IMR-90 (cell line): ENCODE results near the gene DIRAS3. TPM values are rescaled to one million over a fixed set of nuclear protein-coding genes. Genes with fewer than 3 reads are reported as not detected.

Experiments
- ATAC-seq: fragments of 200-7000 bp; cut with Tn5 transposase; 2 replicates; pipeline ENCODE4 v1.9.1; 2020; ENCODE audit warnings: low read depth, mild to moderate bottlenecking, moderate library complexity
- BruUV-seq: library from RNA; stranded (reverse); fragments of 400-500 nt; replicated peaks from 2 replicates; lab custom pipeline; 2021; lab: Mats Ljungman, UMichigan
- CTCF ChIA-PET: fragments of 300-600 bp; formaldehyde crosslinking; extraction: SDS; loops from one replicate; lab custom pipeline; 2021; ENCODE audit warnings: antibody characterized with exemption; lab: Yijun Ruan, JAX
- POLR2A ChIA-PET: fragments of 300-600 bp; sonication (Branson Sonifier 250); formaldehyde crosslinking; loops from one replicate; lab custom pipeline; 2022; ENCODE audit warnings: antibody characterized with exemption; ENCODE audit not compliant: unreplicated experiment; lab: Charles Lee
- DNase-seq: peaks from one replicate; pipeline ENCODE4 v3.0.0; 2013
- H2AFZ ChIP-seq: replicated peaks from 2 replicates; pipeline ENCODE3; 2013; ENCODE audit warnings: low read length, mild to moderate bottlenecking; ENCODE audit not compliant: poor library complexity
- H2AK5ac ChIP-seq: 2 replicates; pipeline ENCODE4 v1.6.1; 2013; ENCODE audit warnings: low read depth, low read length, inconsistent platforms
- H2AK9ac ChIP-seq: replicated peaks from 2 replicates; pipeline ENCODE3; 2013; ENCODE audit warnings: mild to moderate bottlenecking, low read depth, low read length, moderate library complexity; ENCODE audit not compliant: poor library complexity
- H2BK120ac ChIP-seq: 2 replicates; pipeline ENCODE4 v1.6.1; 2013; ENCODE audit warnings: low read depth, low read length, inconsistent platforms
- H2BK15ac ChIP-seq: 3 replicates; pipeline ENCODE4 v1.6.1; 2013; ENCODE audit warnings: low read depth, low read length, inconsistent platforms
- H2BK20ac ChIP-seq: 2 replicates; pipeline ENCODE4 v1.6.1; 2013; ENCODE audit warnings: low read depth, mild to moderate bottlenecking, inconsistent platforms, low read length, moderate library complexity
- H2BK5ac ChIP-seq: 2 replicates; pipeline ENCODE4 v1.6.1; 2013; ENCODE audit warnings: mild to moderate bottlenecking, low read depth, low read length, inconsistent platforms; ENCODE audit not compliant: poor library complexity, severe bottlenecking
- H3K14ac ChIP-seq: replicated peaks from 2 replicates; pipeline ENCODE4 v1.6.1; 2013; ENCODE audit warnings: low read depth, low read length, inconsistent platforms
- H3K18ac ChIP-seq: 2 replicates; pipeline ENCODE4 v1.6.1; 2013; ENCODE audit warnings: low read depth, low read length, control low read depth
- H3K23ac ChIP-seq: 2 replicates; pipeline ENCODE4 v1.6.1; 2013; ENCODE audit warnings: low read depth, low read length, inconsistent platforms
- H3K27ac ChIP-seq: 2 replicates; pipeline ENCODE4 v1.5.1; 2013; ENCODE audit warnings: mild to moderate bottlenecking, control low read depth, low read length; ENCODE audit not compliant: insufficient read depth
- H3K27me3 ChIP-seq: 2 replicates; pipeline ENCODE4 v1.6.1; 2013; ENCODE audit warnings: low read length; ENCODE audit not compliant: control insufficient read depth, insufficient read depth
- H3K36me3 ChIP-seq: 2 replicates; pipeline ENCODE4 v1.6.1; 2013; ENCODE audit warnings: low read length, mixed read lengths; ENCODE audit not compliant: control insufficient read depth, insufficient read depth
- H3K4ac ChIP-seq: 2 replicates; pipeline ENCODE4 v1.6.1; 2013; ENCODE audit warnings: low read depth, low read length, inconsistent platforms
- H3K4me1 ChIP-seq: 2 replicates; pipeline ENCODE4 v1.6.1; 2013; ENCODE audit warnings: low read length, mixed read lengths; ENCODE audit not compliant: control insufficient read depth, insufficient read depth
- H3K4me2 ChIP-seq: 2 replicates; pipeline ENCODE4 v1.6.1; 2013; ENCODE audit warnings: low read depth, mild to moderate bottlenecking, control low read depth, low read length, moderate library complexity
- H3K4me3 ChIP-seq: 2 replicates; pipeline ENCODE4 v1.5.1; 2013; ENCODE audit warnings: low read depth, mild to moderate bottlenecking, control low read depth, low read length, moderate library complexity; ENCODE audit not compliant: insufficient read depth
- H3K56ac ChIP-seq: 2 replicates; pipeline ENCODE4 v1.6.1; 2013; ENCODE audit warnings: low read length, inconsistent platforms; ENCODE audit not compliant: insufficient read depth; ENCODE audit errors: extremely low read depth
- H3K79me1 ChIP-seq, 2 experiments: 2 replicates each; pipeline ENCODE4 v1.6.1; 2013; ENCODE audit warnings: low read length in 2 of 2, inconsistent platforms in 1 of 2, low read depth in 1 of 2
- H3K9ac ChIP-seq: 2 replicates; pipeline ENCODE4 v1.6.1; 2013; ENCODE audit warnings: low read depth, low read length, control low read depth
- H3K9me1 ChIP-seq: 2 replicates; pipeline ENCODE4 v1.6.1; 2013; ENCODE audit warnings: low read length, inconsistent platforms; ENCODE audit not compliant: insufficient read depth
- H3K9me3 ChIP-seq: 2 replicates; pipeline ENCODE4 v1.6.1; 2013; ENCODE audit warnings: low read length; ENCODE audit not compliant: control insufficient read depth, insufficient read depth
- H4K20me1 ChIP-seq: 2 replicates; pipeline ENCODE4 v1.6.1; 2013; ENCODE audit warnings: low read length, inconsistent platforms; ENCODE audit not compliant: insufficient read depth
- H4K5ac ChIP-seq: 2 replicates; pipeline ENCODE4 v1.6.1; 2013; ENCODE audit warnings: mild to moderate bottlenecking, low read depth, low read length, control low read depth
- H4K8ac ChIP-seq, 2 experiments: 2 replicates each; pipeline ENCODE4 v1.6.1; 2013; ENCODE audit warnings: low read depth in 2 of 2, low read length in 2 of 2, control low read depth in 1 of 2, inconsistent platforms in 1 of 2
- H4K91ac ChIP-seq: 2 replicates; pipeline ENCODE4 v1.6.1; 2013; ENCODE audit warnings: low read depth, low read length, inconsistent platforms; ENCODE audit not compliant: insufficient read depth
- ELK1 ChIP-seq: fragments of 150-350 bp; IDR thresholded peaks from 2 replicates; pipeline ENCODE4 v1.6.1; 2016; ENCODE audit warnings: low read depth, mild to moderate bottlenecking, low read length, moderate library complexity, borderline replicate concordance
- FOS ChIP-seq: fragments of 150-350 bp; IDR thresholded peaks from 2 replicates; pipeline ENCODE4 v1.6.1; 2016; ENCODE audit warnings: low read depth, low read length
- MAZ ChIP-seq: IDR thresholded peaks from 2 replicates; pipeline ENCODE4 v1.6.1; 2012; ENCODE audit warnings: low read depth, mild to moderate bottlenecking, low read length, improper control_type of control experiment, moderate library complexity, borderline replicate concordance
- MXI1 ChIP-seq: IDR thresholded peaks from 2 replicates; pipeline ENCODE4 v1.6.1; 2012; ENCODE audit warnings: low read depth, mild to moderate bottlenecking, low read length, moderate library complexity, borderline replicate concordance
- RCOR1 ChIP-seq: IDR thresholded peaks from 2 replicates; pipeline ENCODE4 v1.6.1; 2012; ENCODE audit warnings: mild to moderate bottlenecking, low read length, improper control_type of control experiment; ENCODE audit not compliant: insufficient replicate concordance
- RFX5 ChIP-seq: IDR thresholded peaks from 2 replicates; pipeline ENCODE4 v1.8.0; 2012; ENCODE audit warnings: low read depth, mild to moderate bottlenecking, low read length, moderate library complexity
- WGBS, 2 experiments: methylation state at CpG; one replicate each; pipeline versions ENCODE4 v1.1.5 to v1.1.7; 2013; ENCODE audit warnings: missing lambda C conversion rate in 2 of 2; ENCODE audit not compliant: insufficient read length in 1 of 2; ENCODE audit errors: extremely low coverage in 2 of 2; 5-methylcytosine and 5-hydroxymethylcytosine counted together
- dilution Hi-C: fragments of 300-500 bp; cut with HindIII; formaldehyde crosslinking; loops from one replicate; pipeline ENCODE4 v1.14.3; 2018; ENCODE audit warnings: low sequenced_read_pairs; ENCODE audit not compliant: unreplicated experiment
- in situ Hi-C: fragments of 300-500 bp; cut with MboI; formaldehyde crosslinking; loops from 3 replicates; pipeline ENCODE4 v1.14.3; 2019; ENCODE audit warnings: low sequenced_read_pairs, inconsistent platforms, mixed read lengths
- intact Hi-C: fragments of 100-400 bp; cut with micrococcal nuclease; formaldehyde crosslinking; loops from 2 replicates; pipeline ENCODE4 v1.10.0; 2022
- polyA plus RNA-seq, 3 experiments: library from polyadenylated mRNA; depleted of rRNA; stranded (reverse); fragments of >200 nt; gene quantifications; 2 replicates each; pipeline ENCODE4 v1.2.3, GENCODE V29; 2012; ENCODE audit warnings: low replicate concordance in 1 of 3
- total RNA-seq: library from RNA; depleted of rRNA; stranded (reverse); fragments of >200 nt; gene quantifications from 2 replicates; pipeline ENCODE4 v1.2.3, GENCODE V29; 2012

Gene DIRAS3
- total and polyA plus RNA-seq, 2 of the 4 experiments (the other 2 are of a cell fraction): 8.6 to 14.6 TPM

GRCh38 chr1:68057564-68057963 lies 7.1 kb upstream of the DIRAS3 start:
- Histone ChIP-seq H3K4me2 (no peak overlapping the region), H3K9me3 (no peaks in the 10 kb centered on the region; the same call in 1 of the 2 replicates), H3K56ac (no peak overlapping the region), H2BK15ac (no peak overlapping the region), H4K5ac (no peak overlapping the region), H3K79me1 (no peaks in the 10 kb centered on the region), H2BK5ac (no peak overlapping the region), H4K91ac (no peak overlapping the region), H3K4me1 (no peaks in the 10 kb centered on the region), H2BK120ac (no peak overlapping the region), H4K20me1 (no peaks in the 10 kb centered on the region), H2AFZ (no peak overlapping the region), H2BK20ac (no peak overlapping the region), H3K27me3 (no peaks in the 10 kb centered on the region), H3K23ac (no peak overlapping the region), H3K27ac (no peak overlapping the region), H3K4me3 (no peak overlapping the region), H3K4ac (no peak overlapping the region), H3K9me1 (no peaks in the 10 kb centered on the region), H2AK9ac (no peak overlapping the region), H3K9ac (no peak overlapping the region), H3K14ac (no peak overlapping the region), H3K18ac (no peak overlapping the region), H2AK5ac (no peak overlapping the region), H4K8ac (no peak overlapping the region), H3K36me3 (no peaks in the 10 kb centered on the region)
- no peak for TF ChIP-seq RCOR1
- no peak for TF ChIP-seq MXI1
- no peak for TF ChIP-seq ELK1
- no peak for TF ChIP-seq MAZ
- TF ChIP-seq FOS: no peak
- no peak for TF ChIP-seq RFX5
- WGBS, 2 experiments: no CpG with 5 or more reads among the region's 3 CpGs
- no peak for DNase-seq
- ChIA-PET POLR2A (no interaction called here), CTCF (no interaction called here)
- intact Hi-C loops (no loop called here), dilution Hi-C loops (no loop called here), in situ Hi-C loops (no loop called here)
- BruUV-seq: no TSS peak
- ATAC-seq: no peak
